HCT116 (cell line): ENCODE results near the gene EIF2AK3.

Experiments
- CEBPB ChIP-seq: IDR thresholded peaks from 2 replicates; pipeline ENCODE4 v1.6.1; 2012; ENCODE audit warnings: low read depth
- POLR2AphosphoS5 ChIP-seq: IDR thresholded peaks from 2 replicates; pipeline ENCODE4 v1.6.1; 2011; ENCODE audit warnings: mild to moderate bottlenecking, low read depth, low read length, moderate library complexity

- TF ChIP-seq POLR2AphosphoS5 (no peak), CEBPB (no peak)
Measured at GRCh38 chr2:88656690-88657089, 29.4 kb upstream of the EIF2AK3 start.
